Loucy (cell line): Measurements from ENCODE around the gene CEP164.

Experiments used
- EZH2phosphoT487 ChIP-seq: fragments of 200-600 bp; IDR thresholded peaks from 2 replicates; pipeline ENCODE4 v1.6.1; 2018; ENCODE audit warnings: antibody characterized with exemption, mild to moderate bottlenecking, moderate library complexity, borderline replicate concordance
- TF ChIP-seq, protein P1 (sequence below): fragments of 200-600 bp; sonication (generic); conservative IDR thresholded peaks from 2 replicates; pipeline ENCODE4 v1.5.1; 2014; ENCODE audit warnings: mild to moderate bottlenecking, antibody characterized with exemption, low read length

DNA sequence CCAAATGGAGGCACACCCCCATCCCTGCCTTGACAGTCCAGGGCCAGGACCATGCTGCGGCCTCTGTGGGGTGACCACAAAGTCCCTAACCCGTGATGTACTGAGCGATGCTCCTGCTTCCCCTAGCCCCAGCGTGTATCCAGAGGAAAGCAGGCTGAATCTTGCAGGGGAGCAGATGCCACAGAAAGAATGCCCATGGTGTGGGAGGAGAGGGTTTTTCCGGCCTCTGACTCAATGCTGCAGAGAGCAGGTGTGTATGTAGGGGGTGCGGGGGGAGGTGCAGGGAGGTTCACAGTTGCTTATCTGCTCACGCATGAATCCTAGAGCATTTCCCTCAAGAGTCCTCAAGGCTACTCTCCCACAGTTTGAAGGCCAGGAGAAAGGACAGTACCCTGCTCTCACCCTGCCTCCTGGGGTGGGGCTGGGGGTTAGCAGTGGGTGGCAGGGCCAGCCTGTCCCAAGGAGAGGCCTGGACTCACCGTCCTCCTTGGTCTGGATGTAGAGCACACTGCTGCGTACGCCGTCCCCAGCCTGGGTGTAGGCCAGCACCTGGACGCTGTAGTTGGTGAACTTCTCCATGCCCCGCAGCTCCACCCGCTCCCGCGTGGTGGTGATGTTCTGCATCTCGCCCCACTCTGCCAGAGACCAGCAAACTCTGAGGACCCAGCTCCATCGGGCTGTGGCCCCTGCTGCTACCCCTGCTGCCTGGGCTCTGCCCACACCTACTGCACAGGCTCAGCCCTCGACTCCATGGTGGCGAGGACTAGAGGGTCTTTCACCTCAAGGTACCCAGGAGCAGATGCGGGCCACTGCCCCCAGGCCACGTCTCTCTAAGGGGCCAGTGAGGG lies 130.8 kb downstream of the CEP164 start:
- TF ChIP-seq, protein P1, sequence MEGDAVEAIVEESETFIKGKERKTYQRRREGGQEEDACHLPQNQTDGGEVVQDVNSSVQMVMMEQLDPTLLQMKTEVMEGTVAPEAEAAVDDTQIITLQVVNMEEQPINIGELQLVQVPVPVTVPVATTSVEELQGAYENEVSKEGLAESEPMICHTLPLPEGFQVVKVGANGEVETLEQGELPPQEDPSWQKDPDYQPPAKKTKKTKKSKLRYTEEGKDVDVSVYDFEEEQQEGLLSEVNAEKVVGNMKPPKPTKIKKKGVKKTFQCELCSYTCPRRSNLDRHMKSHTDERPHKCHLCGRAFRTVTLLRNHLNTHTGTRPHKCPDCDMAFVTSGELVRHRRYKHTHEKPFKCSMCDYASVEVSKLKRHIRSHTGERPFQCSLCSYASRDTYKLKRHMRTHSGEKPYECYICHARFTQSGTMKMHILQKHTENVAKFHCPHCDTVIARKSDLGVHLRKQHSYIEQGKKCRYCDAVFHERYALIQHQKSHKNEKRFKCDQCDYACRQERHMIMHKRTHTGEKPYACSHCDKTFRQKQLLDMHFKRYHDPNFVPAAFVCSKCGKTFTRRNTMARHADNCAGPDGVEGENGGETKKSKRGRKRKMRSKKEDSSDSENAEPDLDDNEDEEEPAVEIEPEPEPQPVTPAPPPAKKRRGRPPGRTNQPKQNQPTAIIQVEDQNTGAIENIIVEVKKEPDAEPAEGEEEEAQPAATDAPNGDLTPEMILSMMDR: no peak
- no peak for TF ChIP-seq EZH2phosphoT487
